ENCODE data around the gene EXOC4.

The EXOC4 gene

DNA sequence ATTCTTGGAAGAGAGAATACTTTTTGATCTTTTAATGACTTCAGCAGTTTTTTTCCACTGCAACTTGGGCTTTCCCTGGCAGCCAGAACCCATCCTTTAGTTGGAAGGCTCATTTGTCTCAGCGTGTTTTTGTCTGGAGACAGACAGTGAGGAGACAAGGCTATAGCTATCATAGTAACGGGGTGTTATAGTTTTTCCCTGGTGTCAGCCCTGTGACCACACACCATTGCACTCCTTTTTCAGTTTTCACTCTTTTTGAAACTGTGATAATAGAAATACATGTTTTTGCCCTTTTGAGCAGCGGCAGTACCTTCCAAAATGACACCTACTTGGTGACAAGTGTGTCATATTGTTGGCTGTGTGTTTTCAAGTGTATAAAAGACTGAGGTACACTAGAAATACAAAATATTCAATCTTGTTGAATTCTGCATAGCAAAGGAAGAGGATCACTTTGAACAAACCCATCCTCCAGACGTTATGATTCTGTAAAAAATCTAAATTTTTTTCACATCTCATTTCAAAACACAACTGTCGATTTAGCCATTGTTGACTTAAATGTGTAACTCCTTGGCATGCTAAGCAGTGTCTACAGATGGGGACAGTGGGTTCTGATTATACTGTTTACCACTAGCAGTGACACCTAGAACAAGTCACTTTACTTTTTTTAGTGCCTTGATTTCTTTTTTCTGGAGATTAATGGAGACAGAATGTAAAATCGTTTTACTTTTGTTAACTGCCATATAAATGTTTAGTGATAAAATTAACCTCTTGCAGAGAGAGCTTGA lies 130.1 kb downstream of the EXOC4 start:
- TF ChIP-seq EZH2phosphoT487 (IDR thresholded peaks at IDR 0.05; ENCODE audit: borderline replicate concordance, low read length): no peak
- TF ChIP-seq, protein P1, sequence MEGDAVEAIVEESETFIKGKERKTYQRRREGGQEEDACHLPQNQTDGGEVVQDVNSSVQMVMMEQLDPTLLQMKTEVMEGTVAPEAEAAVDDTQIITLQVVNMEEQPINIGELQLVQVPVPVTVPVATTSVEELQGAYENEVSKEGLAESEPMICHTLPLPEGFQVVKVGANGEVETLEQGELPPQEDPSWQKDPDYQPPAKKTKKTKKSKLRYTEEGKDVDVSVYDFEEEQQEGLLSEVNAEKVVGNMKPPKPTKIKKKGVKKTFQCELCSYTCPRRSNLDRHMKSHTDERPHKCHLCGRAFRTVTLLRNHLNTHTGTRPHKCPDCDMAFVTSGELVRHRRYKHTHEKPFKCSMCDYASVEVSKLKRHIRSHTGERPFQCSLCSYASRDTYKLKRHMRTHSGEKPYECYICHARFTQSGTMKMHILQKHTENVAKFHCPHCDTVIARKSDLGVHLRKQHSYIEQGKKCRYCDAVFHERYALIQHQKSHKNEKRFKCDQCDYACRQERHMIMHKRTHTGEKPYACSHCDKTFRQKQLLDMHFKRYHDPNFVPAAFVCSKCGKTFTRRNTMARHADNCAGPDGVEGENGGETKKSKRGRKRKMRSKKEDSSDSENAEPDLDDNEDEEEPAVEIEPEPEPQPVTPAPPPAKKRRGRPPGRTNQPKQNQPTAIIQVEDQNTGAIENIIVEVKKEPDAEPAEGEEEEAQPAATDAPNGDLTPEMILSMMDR (IDR thresholded peaks at IDR 0.05; ENCODE audit: low read depth, low read length, poor library complexity, severe bottlenecking): no peak
- H3K4me1 ChIP-seq (ENCODE audit: control insufficient read depth, low read length): no peaks in the 10 kb centered on the region
- no peak overlapping the region for H3K4me2 ChIP-seq (ENCODE audit: low read length)
- no peak overlapping the region for H3K27ac ChIP-seq (ENCODE audit: low read depth, low read length)
- no peaks in the 10 kb centered on the region for H3K36me3 ChIP-seq (ENCODE audit: control insufficient read depth, low read length)
- no peaks in the 10 kb centered on the region; the same call in 1 of the 2 replicates for H3K9me2 ChIP-seq (replicated peaks; ENCODE audit: control insufficient read depth, low read length)
- H3K79me2 ChIP-seq (ENCODE audit: control insufficient read depth, low read length): no peaks in the 10 kb centered on the region
- H3F3A ChIP-seq (ENCODE audit: control insufficient read depth, insufficient read depth): no peaks in the 10 kb centered on the region
- no peaks in the 10 kb centered on the region for H3K27me3 ChIP-seq (ENCODE audit: control insufficient read depth, low read length)
- H4K20me1 ChIP-seq (ENCODE audit: control insufficient read depth, insufficient read depth, low read depth, low read length): no peaks in the 10 kb centered on the region
- no peak overlapping the region for H3K4me3 ChIP-seq (ENCODE audit: low read length)
- no peaks in the 10 kb centered on the region for H3K9me3 ChIP-seq (ENCODE audit: control insufficient read depth, insufficient read depth, low read length)

DNA sequence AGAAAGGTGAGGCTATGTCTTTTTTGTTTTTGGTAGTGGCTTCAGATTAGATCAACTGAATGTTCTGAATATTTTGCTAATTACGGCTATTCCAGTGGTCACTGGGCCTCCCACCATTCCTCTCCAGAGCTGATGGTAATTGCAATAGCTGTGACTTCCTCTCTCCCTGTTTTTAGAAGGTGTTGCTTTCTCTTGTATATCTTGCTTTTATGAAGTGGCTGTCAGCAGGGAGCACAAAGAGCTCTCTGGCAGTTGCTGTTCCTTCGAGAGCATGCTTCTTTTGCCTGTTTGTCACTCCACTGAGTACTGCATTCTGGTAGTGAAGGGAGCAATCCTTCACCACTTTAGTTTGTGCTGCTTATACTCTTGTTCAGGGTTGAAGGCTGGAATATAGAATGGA lies 133.3 kb downstream of the EXOC4 start:
- H3K79me2 ChIP-seq (ENCODE audit: control insufficient read depth, low read length): no peaks in the 10 kb centered on the region
- no peak overlapping the region for H3K27ac ChIP-seq (ENCODE audit: low read depth, low read length)
- TF ChIP-seq EZH2phosphoT487 (IDR thresholded peaks at IDR 0.05; ENCODE audit: borderline replicate concordance, low read length): no peak
- TF ChIP-seq, protein P1 (IDR thresholded peaks at IDR 0.05; ENCODE audit: low read depth, low read length, poor library complexity, severe bottlenecking): no peak
- no peaks in the 10 kb centered on the region for H3K36me3 ChIP-seq (ENCODE audit: control insufficient read depth, low read length)
- no peaks in the 10 kb centered on the region for H3K4me1 ChIP-seq (ENCODE audit: control insufficient read depth, low read length)
- no peak overlapping the region for H3K4me2 ChIP-seq (ENCODE audit: low read length)
- H4K20me1 ChIP-seq (ENCODE audit: control insufficient read depth, insufficient read depth, low read depth, low read length): no peaks in the 10 kb centered on the region
- no peak overlapping the region for H3K4me3 ChIP-seq (ENCODE audit: low read length)
- H3K9me2 ChIP-seq (replicated peaks; ENCODE audit: control insufficient read depth, low read length): no peaks in the 10 kb centered on the region
- no peaks in the 10 kb centered on the region for H3K9me3 ChIP-seq (ENCODE audit: control insufficient read depth, insufficient read depth, low read length)
- H3F3A ChIP-seq (ENCODE audit: control insufficient read depth, insufficient read depth): no peaks in the 10 kb centered on the region
- H3K27me3 ChIP-seq (ENCODE audit: control insufficient read depth, low read length): no peaks in the 10 kb centered on the region

DNA sequence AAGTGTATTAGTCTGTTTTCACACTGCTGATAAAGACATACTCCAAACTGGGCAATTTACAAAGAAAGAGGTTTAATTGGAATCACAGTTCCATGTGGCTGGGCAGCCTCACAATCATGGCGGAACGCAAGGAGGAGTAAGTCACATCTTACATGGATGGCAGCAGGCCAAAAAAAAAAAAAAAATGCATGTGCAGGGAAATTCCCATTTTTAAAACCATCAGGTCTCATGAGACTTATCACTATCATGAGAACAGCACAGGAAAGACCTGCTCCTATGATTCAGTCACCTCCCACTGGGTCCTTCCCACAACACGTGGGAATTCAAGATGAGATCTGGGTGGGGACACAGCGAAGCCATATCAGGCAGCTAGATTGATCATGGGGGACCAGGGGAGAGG lies 136.8 kb downstream of the EXOC4 start:
- no peaks in the 10 kb centered on the region for H3K36me3 ChIP-seq (ENCODE audit: control insufficient read depth, low read length)
- H4K20me1 ChIP-seq (ENCODE audit: control insufficient read depth, insufficient read depth, low read depth, low read length): no peaks in the 10 kb centered on the region
- no peak overlapping the region for H3K4me3 ChIP-seq (ENCODE audit: low read length)
- H3K27ac ChIP-seq (ENCODE audit: low read depth, low read length): no peak overlapping the region
- H3K9me2 ChIP-seq (replicated peaks; ENCODE audit: control insufficient read depth, low read length): no peaks in the 10 kb centered on the region
- H3K4me1 ChIP-seq (ENCODE audit: control insufficient read depth, low read length): peaks cover 11% of the 10 kb centered on the region
- no peak overlapping the region for H3K4me2 ChIP-seq (ENCODE audit: low read length)
- no peaks in the 10 kb centered on the region for H3K9me3 ChIP-seq (ENCODE audit: control insufficient read depth, insufficient read depth, low read length)
- no peaks in the 10 kb centered on the region for H3K79me2 ChIP-seq (ENCODE audit: control insufficient read depth, low read length)
- no peaks in the 10 kb centered on the region for H3F3A ChIP-seq (ENCODE audit: control insufficient read depth, insufficient read depth)
- no peaks in the 10 kb centered on the region for H3K27me3 ChIP-seq (ENCODE audit: control insufficient read depth, low read length)
- TF ChIP-seq, protein P1 (IDR thresholded peaks at IDR 0.05; ENCODE audit: low read depth, low read length, poor library complexity, severe bottlenecking): no peak
- TF ChIP-seq EZH2phosphoT487 (IDR thresholded peaks at IDR 0.05; ENCODE audit: borderline replicate concordance, low read length): no peak

Data from DOHH2 (cell line).